T-cell (primary cell): ENCODE measurements around the gene HCST. TPM values are rescaled to one million over a fixed set of nuclear protein-coding genes. Genes with fewer than 3 reads are reported as not detected.

Source experiments
- ATAC-seq, 4 experiments: fragments of 200-7000 bp in 3 of 4; fragments of 150-1000 bp in 1 of 4; cut with Tn5 transposase; replicated peaks in 1 of 4; 1 replicate in 3 of 4; 2 replicates in 1 of 4; pipeline ENCODE4 v1.10.0; 2021; ENCODE audit warnings: moderate library complexity in 3 of 4, mild to moderate bottlenecking in 2 of 4, moderate number of reproducible peaks in 1 of 4
- CTCF ChIA-PET, 2 donors: fragments of 300-600 bp; sonication (Branson Sonifier 250); formaldehyde crosslinking; loops; one replicate each; lab custom pipeline; 2022; ENCODE audit warnings: antibody characterized with exemption in 2 of 2; lab: Charles Lee
- POLR2A ChIA-PET, 2 donors: fragments of 300-600 bp; sonication (Branson Sonifier 250); formaldehyde crosslinking; loops; one replicate each; lab custom pipeline; 2022; ENCODE audit warnings: antibody characterized with exemption in 2 of 2; lab: Charles Lee
- DNase-seq, 35 experiments: peaks; one replicate each; pipeline versions ENCODE4 v3.0.0 to v3.0.0-alpha.2; 2013 to 2023
- H3K27ac ChIP-seq: one replicate; pipeline ENCODE4 v1.5.1; 2013; ENCODE audit warnings: low read length
- H3K27me3 ChIP-seq, 2 experiments: replicated peaks in 1 of 2; 1 replicate in 1 of 2; 2 replicates in 1 of 2; pipeline versions ENCODE4 v1.6.1 to v1.7.0; 2013; ENCODE audit warnings: low read length in 1 of 2, mixed read lengths in 1 of 2; ENCODE audit not compliant: control insufficient read depth in 2 of 2, insufficient read depth in 2 of 2; ENCODE audit errors: extremely low read depth in 1 of 2
- H3K36me3 ChIP-seq, 2 donors: 1 replicate in 1 of 2; 2 replicates in 1 of 2; pipeline versions ENCODE4 v1.6.1 to v1.7.0; 2013; ENCODE audit warnings: low read length in 1 of 2; ENCODE audit not compliant: control insufficient read depth in 2 of 2, insufficient read depth in 1 of 2; ENCODE audit errors: extremely low read depth in 1 of 2
- H3K4me1 ChIP-seq, 2 experiments: 1 replicate in 1 of 2; 2 replicates in 1 of 2; pipeline versions ENCODE4 v1.6.1 to v1.7.0; 2013; ENCODE audit warnings: low read length in 2 of 2, mixed read lengths in 1 of 2; ENCODE audit not compliant: insufficient read depth in 2 of 2, control insufficient read depth in 1 of 2; ENCODE audit errors: extremely low read depth in 1 of 2
- H3K4me3 ChIP-seq, 2 donors: 1 replicate in 1 of 2; 2 replicates in 1 of 2; pipeline versions ENCODE4 v1.5.1 to v1.7.0; 2013; ENCODE audit warnings: mild to moderate bottlenecking in 2 of 2, low read length in 1 of 2, moderate library complexity in 1 of 2; ENCODE audit not compliant: control insufficient read depth in 1 of 2; ENCODE audit errors: extremely low read depth in 1 of 2
- H3K9me3 ChIP-seq: 2 replicates; pipeline ENCODE4 v1.7.0; 2013
- H3K27ac Mint-ChIP-seq, 2 donors: one replicate each; pipeline ENCODE4 v1.8.0; 2020 to 2021; ENCODE audit warnings: mild to moderate bottlenecking in 2 of 2, mixed read lengths in 2 of 2
- H3K27me3 Mint-ChIP-seq, 2 donors: one replicate each; pipeline ENCODE4 v1.8.0; 2021 to 2022; ENCODE audit warnings: mixed read lengths in 2 of 2
- H3K36me3 Mint-ChIP-seq: one replicate; pipeline ENCODE4 v1.8.0; 2021; ENCODE audit warnings: mixed read lengths
- H3K4me1 Mint-ChIP-seq, 3 donors: one replicate each; pipeline ENCODE4 v1.8.0; 2020 to 2022; ENCODE audit warnings: mixed read lengths in 3 of 3, mild to moderate bottlenecking in 1 of 3
- H3K4me3 Mint-ChIP-seq, 3 donors: one replicate each; pipeline ENCODE4 v1.8.0; 2020 to 2022; ENCODE audit warnings: mild to moderate bottlenecking in 3 of 3, mixed read lengths in 3 of 3, moderate library complexity in 3 of 3
- H3K9me3 Mint-ChIP-seq, 3 donors: one replicate each; pipeline ENCODE4 v1.8.0; 2020 to 2022; ENCODE audit warnings: mixed read lengths in 3 of 3
- WGBS: methylation state at CpG from one replicate; pipeline ENCODE4 v1.1.5; 2013; ENCODE audit warnings: missing lambda C conversion rate; ENCODE audit not compliant: insufficient coverage; 5-methylcytosine and 5-hydroxymethylcytosine counted together
- total RNA-seq, 35 experiments: library from RNA in 6 of 35; stranded (reverse) in 6 of 35; fragments of 120-200 nt in 1 of 35; gene quantifications; one replicate each; pipeline versions ENCODE4 v1.2.1 to v1.2.4 and lab custom pipeline; 2013 to 2026

HCST gene
- total RNA-seq, 5 donors from 2014 or later (not counting 1 experiment from before 2014, with no cell fraction given), result 60.1 to 165 (median 77.2) TPM

DNA sequence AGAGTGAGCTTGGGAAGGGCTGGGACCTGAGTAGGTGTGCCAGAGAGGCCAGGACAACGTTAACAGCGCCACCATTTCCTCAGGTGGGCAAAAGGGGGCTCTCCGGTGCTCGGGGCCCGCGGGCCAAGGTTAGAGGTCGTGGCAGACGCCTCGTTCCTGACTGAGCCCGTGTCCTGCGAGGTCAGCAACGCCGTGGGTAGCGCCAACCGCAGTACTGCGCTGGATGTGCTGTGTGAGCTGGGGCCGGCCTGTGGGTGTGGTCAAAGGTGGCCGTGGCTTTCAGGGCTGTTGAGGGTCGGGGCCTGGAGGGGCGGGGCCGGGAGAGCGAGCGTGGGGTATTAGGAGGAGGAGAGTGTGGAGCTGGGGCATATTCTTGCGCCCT, 41.9 kb upstream of the HCST start:
- 20% methylated on average over 24 of the region's 24 CpGs for WGBS
- ChIA-PET POLR2A (no interaction called here), CTCF (no interaction called here)
- H3K27me3 Mint-ChIP-seq, result peaks cover 33 to 69% of the 10 kb centered on the region in 2 donors
- H3K4me3 Mint-ChIP-seq, result no peak overlapping the region
- DNase-seq (no peak), ATAC-seq (no peak)
- Histone ChIP-seq H3K4me3 (no peak overlapping the region), H3K27me3 (peaks cover 8 to 79% of the 10 kb centered on the region in 2 experiments), H3K27ac (no peak overlapping the region), H3K4me1 (peaks cover 0 to 25% of the 10 kb centered on the region in 2 experiments), H3K9me3 (no peaks in the 10 kb centered on the region), H3K36me3 (no peaks in the 10 kb centered on the region)
- H3K27ac Mint-ChIP-seq, result no peak overlapping the region
- peaks cover 5 to 12% (median 12%) of the 10 kb centered on the region in 3 donors for H3K4me1 Mint-ChIP-seq
- H3K36me3 Mint-ChIP-seq, result no peaks in the 10 kb centered on the region
- no peaks in the 10 kb centered on the region for H3K9me3 Mint-ChIP-seq

DNA sequence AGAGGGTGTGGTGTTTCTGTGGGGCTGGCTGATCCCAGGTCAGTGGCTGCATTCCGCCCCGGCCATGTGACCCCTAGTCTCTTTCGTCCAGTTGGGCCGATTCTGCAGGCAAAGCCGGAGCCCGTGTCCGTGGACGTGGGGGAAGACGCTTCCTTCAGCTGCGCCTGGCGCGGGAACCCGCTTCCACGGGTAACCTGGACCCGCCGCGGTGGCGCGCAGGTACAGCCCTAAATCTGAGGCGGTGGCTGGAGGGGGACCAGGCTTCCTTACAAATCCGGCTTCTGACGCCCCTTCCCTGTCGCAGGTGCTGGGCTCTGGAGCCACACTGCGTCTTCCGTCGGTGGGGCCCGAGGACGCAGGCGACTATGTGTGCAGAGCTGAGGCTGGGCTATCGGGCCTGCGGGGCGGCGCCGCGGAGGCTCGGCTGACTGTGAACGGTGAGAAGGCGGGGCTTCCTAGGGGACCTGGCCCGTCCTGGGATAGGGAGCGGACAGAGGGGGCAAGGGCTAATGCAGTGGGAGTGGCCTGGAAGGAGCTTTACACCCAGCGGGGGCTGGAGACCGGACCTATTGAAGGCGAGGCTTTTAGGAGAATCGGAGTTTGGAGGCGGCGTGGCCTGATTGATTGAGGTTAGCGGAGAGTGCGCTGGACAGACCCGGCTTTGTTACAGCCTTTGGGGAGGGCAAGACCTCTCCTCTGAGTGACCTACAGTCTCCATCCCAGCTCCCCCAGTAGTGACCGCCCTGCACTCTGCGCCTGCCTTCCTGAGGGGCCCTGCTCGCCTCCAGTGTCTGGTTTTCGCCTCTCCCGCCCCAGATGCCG, 41.3 kb upstream of the HCST start:
- peaks cover 5 to 12% (median 12%) of the 10 kb centered on the region in 3 donors for H3K4me1 Mint-ChIP-seq
- no peak overlapping the region for H3K27ac Mint-ChIP-seq
- DNase-seq, result no peak
- POLR2A ChIA-PET, result no interaction called here
- H3K27me3 Mint-ChIP-seq, result peaks cover 32 to 71% of the 10 kb centered on the region in 2 donors
- peaks cover 8 to 78% of the 10 kb centered on the region in 2 experiments for H3K27me3 ChIP-seq
- H3K27ac ChIP-seq, result no peak overlapping the region
- H3K9me3 ChIP-seq, result no peaks in the 10 kb centered on the region
- no peaks in the 10 kb centered on the region for H3K36me3 ChIP-seq
- H3K9me3 Mint-ChIP-seq, result no peaks in the 10 kb centered on the region
- CTCF ChIA-PET, result no interaction called here
- H3K4me3 ChIP-seq, result no peak overlapping the region
- peaks cover 0 to 21% of the 10 kb centered on the region in 2 experiments for H3K4me1 ChIP-seq
- no peak overlapping the region for H3K4me3 Mint-ChIP-seq
- WGBS, result 16% methylated on average over 44 of the region's 55 CpGs
- ATAC-seq, result no peak
- H3K36me3 Mint-ChIP-seq, result no peaks in the 10 kb centered on the region

DNA sequence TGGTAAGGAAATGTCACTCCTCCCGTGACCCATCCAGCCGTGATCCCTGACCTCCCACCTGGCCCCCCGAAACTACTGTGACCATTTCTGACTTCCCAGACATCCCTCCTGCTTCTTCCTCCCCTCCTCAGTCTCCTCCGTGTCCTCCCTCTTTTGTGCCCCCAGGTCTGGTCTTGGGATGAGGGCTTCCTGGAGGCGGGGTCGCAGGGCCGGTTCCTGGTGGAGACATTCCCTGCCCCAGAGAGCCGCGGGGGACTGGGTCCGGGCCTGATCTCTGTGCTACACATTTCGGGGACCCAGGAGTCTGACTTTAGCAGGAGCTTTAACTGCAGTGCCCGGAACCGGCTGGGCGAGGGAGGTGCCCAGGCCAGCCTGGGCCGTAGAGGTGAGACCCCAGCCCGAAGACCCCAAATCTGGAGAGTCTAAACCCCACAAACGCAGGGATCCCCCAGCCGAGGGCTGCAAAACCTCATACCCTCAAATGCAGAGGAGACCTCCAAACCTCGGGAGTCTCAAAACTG, 40.6 kb upstream of the HCST start:
- Mint-ChIP-seq H3K27ac (peak overlapping the region in 1 of 2 donors; percentile 27), H3K4me3 (no peak overlapping the region), H3K27me3 (peaks cover 37 to 78% of the 10 kb centered on the region in 2 donors), H3K36me3 (no peaks in the 10 kb centered on the region), H3K9me3 (no peaks in the 10 kb centered on the region), H3K4me1 (peaks cover 5 to 12% (median 12%) of the 10 kb centered on the region in 3 donors)
- DNase-seq, result no peak
- ATAC-seq, result no peak
- peaks cover 0 to 15% of the 10 kb centered on the region in 2 experiments for H3K4me1 ChIP-seq
- WGBS, result 56% methylated on average over 18 of the region's 19 CpGs
- ChIA-PET CTCF (no interaction called here), POLR2A (no interaction called here)
- peaks cover 9 to 76% of the 10 kb centered on the region in 2 experiments for H3K27me3 ChIP-seq
- no peaks in the 10 kb centered on the region for H3K9me3 ChIP-seq
- no peaks in the 10 kb centered on the region for H3K36me3 ChIP-seq
- H3K4me3 ChIP-seq, result no peak overlapping the region
- no peak overlapping the region for H3K27ac ChIP-seq

DNA sequence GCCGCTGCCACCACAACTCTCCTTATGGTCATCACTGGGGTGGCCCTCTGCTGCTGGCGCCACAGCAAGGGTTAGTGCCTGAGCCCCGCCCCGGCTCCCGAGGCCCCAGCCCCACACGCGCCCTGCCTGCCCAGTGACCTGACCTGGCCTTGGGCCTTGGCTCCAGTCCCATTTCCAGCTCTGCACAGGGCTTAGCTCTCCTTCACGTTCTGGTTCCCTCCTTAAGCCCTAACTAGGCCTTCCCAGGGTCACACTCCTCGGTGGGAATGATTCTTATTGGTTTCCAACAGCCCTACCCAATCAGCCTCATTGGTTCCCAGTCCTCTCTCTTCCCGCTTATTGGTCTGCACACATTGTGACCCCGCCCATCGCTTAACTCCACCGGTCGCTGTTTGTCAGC, 39.8 kb upstream of the HCST start:
- CTCF ChIA-PET, result no interaction called here
- Mint-ChIP-seq H3K36me3 (no peaks in the 10 kb centered on the region), H3K27ac (no peak overlapping the region), H3K4me1 (peaks cover 1 to 8% (median 5%) of the 10 kb centered on the region in 3 donors), H3K27me3 (peaks cover 38 to 81% of the 10 kb centered on the region in 2 donors), H3K9me3 (no peaks in the 10 kb centered on the region), H3K4me3 (no peak overlapping the region)
- ATAC-seq, result no peak
- H3K36me3 ChIP-seq, result no peaks in the 10 kb centered on the region
- H3K4me3 ChIP-seq, result no peak overlapping the region
- H3K4me1 ChIP-seq, result peaks cover 0 to 7% of the 10 kb centered on the region in 2 experiments
- peaks cover 11 to 73% of the 10 kb centered on the region in 2 experiments for H3K27me3 ChIP-seq
- no peak overlapping the region for H3K27ac ChIP-seq
- no peaks in the 10 kb centered on the region for H3K9me3 ChIP-seq
- DNase-seq, result no peak
- POLR2A ChIA-PET, result interaction anchor here in 1 of 2 donors (0.6 kb wide), 1 partner anchor 864 kb away, joined by 5 read pairs; no protein-coding TSS in a partner anchor
- 88% methylated on average over 13 of the region's 14 CpGs for WGBS

DNA sequence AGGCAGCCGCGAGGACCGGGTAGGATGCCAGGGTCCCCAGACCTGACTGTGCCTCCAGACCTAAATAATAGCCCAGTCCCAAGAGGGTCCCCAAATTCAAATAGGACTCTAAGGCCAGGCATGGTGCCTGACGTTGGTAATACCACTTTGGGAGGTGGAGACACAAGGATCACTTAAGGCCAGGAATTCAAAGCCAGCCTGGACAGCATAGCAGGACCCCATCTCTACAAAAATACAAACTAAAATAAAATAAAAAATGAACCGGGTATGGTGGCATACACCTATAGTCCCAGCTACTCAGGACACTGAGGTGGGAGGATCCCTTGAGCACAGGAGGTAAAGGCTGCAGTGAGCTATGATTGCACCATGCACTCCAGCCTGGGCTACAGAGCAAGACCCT, 39.3 kb upstream of the HCST start:
- CTCF ChIA-PET, result no interaction called here
- H3K27me3 Mint-ChIP-seq, result peaks cover 38 to 83% of the 10 kb centered on the region in 2 donors
- no peak overlapping the region for H3K4me3 ChIP-seq
- peaks cover 4 to 9% (median 5%) of the 10 kb centered on the region in 3 donors for H3K4me1 Mint-ChIP-seq
- H3K27ac Mint-ChIP-seq, result no peak overlapping the region
- peaks cover 0 to 9% of the 10 kb centered on the region in 2 experiments for H3K4me1 ChIP-seq
- no peak for ATAC-seq
- no peak overlapping the region for H3K27ac ChIP-seq
- no peaks in the 10 kb centered on the region for H3K36me3 Mint-ChIP-seq
- H3K9me3 Mint-ChIP-seq, result no peaks in the 10 kb centered on the region
- no peak overlapping the region for H3K4me3 Mint-ChIP-seq
- WGBS, result no CpG with 5 or more reads among the region's 5 CpGs
- POLR2A ChIA-PET, result interaction anchor here in 1 of 2 donors (0.6 kb wide), 1 partner anchor 864 kb away, joined by 5 read pairs; no protein-coding TSS in a partner anchor
- no peaks in the 10 kb centered on the region for H3K9me3 ChIP-seq
- H3K27me3 ChIP-seq, result peaks cover 11 to 76% of the 10 kb centered on the region in 2 experiments
- no peak for DNase-seq
- no peaks in the 10 kb centered on the region for H3K36me3 ChIP-seq

DNA sequence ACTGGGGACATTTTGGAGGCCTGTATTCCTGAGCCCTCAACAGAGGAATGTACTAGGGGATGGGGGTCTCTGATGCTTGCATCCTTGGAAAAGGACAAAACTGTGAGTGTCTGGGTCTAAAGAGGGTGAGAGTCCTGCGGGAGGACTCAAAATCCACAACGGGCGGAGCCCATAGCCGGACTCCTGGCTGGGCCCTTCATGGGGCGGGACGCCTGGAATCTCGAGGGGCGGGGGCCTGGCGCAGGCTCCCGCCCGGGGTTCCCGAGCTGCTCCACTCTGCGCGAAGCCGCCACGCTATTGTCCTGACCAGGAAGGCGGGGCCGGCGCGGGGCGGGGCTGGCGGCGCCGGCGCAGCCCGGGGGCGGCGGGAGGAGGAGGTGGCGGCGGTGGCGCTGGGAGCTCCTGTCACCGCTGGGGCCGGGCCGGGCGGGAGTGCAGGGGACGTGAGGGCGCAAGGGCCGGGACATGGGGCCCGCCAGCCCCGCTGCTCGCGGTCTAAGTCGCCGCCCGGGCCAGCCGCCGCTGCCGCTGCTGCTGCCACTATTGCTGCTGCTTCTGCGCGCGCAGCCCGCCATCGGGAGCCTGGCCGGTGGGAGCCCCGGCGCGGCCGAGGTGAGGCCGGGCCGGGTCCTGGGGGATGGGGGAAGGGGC, 34.0 kb upstream of the HCST start, which contains the start of gene APLP1:
Gene APLP1, plus strand, starts transcription at position 403 of the 651 bp plus-strand sequence. Its CDS starts 63 bp downstream, at position 466.
- Histone ChIP-seq H3K4me1 (peaks cover 2 to 25% of the 10 kb centered on the region in 2 experiments), H3K4me3 (peak within 1 kb of the TSS in 1 of 2 donors; percentile 8), H3K27me3 (peaks cover 3 to 78% of the 10 kb centered on the region in 2 experiments), H3K36me3 (no peaks in the 10 kb centered on the region), H3K27ac (no peak within 1 kb of the TSS), H3K9me3 (no peaks in the 10 kb centered on the region)
- Mint-ChIP-seq H3K27ac (no peak within 1 kb of the TSS), H3K27me3 (peaks cover 33 to 72% of the 10 kb centered on the region in 2 donors), H3K9me3 (no peaks in the 10 kb centered on the region), H3K4me1 (peaks cover 14 to 23% (median 19%) of the 10 kb centered on the region in 3 donors), H3K4me3 (peak within 1 kb of the TSS; percentile 53 to 76 (median 58)), H3K36me3 (no peaks in the 10 kb centered on the region)
- WGBS, result 3% methylated on average over 48 of the region's 60 CpGs
- CTCF ChIA-PET, result no interaction called here
- POLR2A ChIA-PET, result no interaction called here
- ATAC-seq (peak; percentile 76 to 85 (median 82)), DNase-seq (peak in 33 of 35 experiments; percentile 12 to 73 (median 44))
